Fibroblast of villous mesenchyme (primary cell): ENCODE results near the gene PSORS1C2. TPM values are rescaled to one million over a fixed set of nuclear protein-coding genes. Genes with fewer than 3 reads are reported as not detected.

ENCODE experiments used
- DNase-seq: peaks from one replicate; pipeline ENCODE4 v3.0.0-alpha.2; 2010; ENCODE audit warnings: low read depth
- H3K4me3 ChIP-seq: 2 replicates; pipeline ENCODE4 v1.5.1; 2011; ENCODE audit warnings: low read depth, mild to moderate bottlenecking, low read length
- total RNA-seq: library from RNA; depleted of rRNA; stranded (reverse); fragments of >200 nt; gene quantifications from 2 replicates; pipeline ENCODE4 v1.2.3, GENCODE V29; 2012
- TF ChIP-seq, protein P1 (sequence below): IDR thresholded peaks from 2 replicates; pipeline ENCODE4 v1.5.1; 2012; ENCODE audit warnings: low read depth, mild to moderate bottlenecking, low read length; ENCODE audit not compliant: insufficient read depth

PSORS1C2 gene
- total RNA-seq, 1 donor: not detected

DNA sequence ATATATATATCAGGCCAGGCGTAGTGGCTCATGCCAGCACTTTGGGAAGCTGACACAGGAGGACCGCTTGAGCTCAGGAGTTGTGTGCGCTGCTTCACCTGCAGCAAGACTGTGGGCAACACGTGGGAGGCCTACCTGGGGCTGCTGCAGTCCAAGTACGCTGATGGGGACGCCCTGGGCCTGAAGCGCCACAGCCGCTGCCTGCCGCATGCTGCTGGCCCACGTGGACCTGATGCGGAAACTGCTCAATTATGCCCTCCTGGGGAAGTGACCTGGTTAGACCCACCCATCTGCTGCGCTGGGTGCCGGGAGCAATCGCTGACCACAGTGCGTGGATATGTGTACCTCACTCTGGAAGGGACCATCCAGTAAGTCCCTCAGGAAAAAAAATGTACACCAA, 1.8 kb upstream of the PSORS1C2 start:
- no peak overlapping the region for H3K4me3 ChIP-seq
- DNase-seq: no peak
- TF ChIP-seq, protein P1, sequence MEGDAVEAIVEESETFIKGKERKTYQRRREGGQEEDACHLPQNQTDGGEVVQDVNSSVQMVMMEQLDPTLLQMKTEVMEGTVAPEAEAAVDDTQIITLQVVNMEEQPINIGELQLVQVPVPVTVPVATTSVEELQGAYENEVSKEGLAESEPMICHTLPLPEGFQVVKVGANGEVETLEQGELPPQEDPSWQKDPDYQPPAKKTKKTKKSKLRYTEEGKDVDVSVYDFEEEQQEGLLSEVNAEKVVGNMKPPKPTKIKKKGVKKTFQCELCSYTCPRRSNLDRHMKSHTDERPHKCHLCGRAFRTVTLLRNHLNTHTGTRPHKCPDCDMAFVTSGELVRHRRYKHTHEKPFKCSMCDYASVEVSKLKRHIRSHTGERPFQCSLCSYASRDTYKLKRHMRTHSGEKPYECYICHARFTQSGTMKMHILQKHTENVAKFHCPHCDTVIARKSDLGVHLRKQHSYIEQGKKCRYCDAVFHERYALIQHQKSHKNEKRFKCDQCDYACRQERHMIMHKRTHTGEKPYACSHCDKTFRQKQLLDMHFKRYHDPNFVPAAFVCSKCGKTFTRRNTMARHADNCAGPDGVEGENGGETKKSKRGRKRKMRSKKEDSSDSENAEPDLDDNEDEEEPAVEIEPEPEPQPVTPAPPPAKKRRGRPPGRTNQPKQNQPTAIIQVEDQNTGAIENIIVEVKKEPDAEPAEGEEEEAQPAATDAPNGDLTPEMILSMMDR: no peak

DNA sequence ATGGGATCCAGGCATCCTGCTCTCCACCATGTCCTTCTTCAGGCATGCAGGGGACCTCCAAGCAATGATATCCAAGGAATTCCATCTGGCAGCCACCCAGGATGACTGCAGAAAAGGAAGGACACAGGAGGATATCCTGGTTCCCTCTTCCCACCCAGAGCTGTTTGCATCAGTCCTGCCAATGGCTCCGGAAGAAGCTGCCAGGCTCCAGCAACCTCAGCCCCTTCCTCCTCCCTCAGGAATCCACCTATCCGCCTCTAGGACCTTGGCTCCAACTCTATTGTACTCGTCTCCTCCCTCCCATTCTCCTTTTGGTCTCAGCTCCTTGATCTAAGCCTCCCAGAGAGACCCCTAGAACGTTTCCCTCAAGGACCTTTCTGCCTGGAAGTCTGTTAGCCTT, 733 bp upstream of the PSORS1C2 start:
- no peak overlapping the region for H3K4me3 ChIP-seq
- TF ChIP-seq, protein P1: no peak
- DNase-seq: no peak

DNA sequence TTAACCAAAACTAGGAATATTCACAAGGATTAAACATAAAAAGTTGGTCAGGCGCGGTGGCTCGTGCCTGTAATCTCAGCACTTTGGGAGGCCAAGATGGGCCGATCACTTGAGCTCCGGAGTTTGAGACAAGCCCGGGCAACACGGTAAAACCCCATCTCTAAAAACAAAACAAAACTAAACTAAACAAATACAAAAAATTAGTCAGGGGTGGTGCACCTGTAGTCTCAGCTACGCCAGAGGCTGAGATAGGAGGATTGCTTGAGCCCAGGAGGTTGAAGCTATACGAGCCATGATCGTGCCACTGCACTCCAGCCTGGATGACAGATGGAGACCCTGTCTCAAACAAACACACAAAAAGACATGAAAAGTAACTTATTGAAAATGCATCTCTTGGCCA, 3.2 kb downstream of the PSORS1C2 start:
- DNase-seq: no peak
- TF ChIP-seq, protein P1: no peak
- H3K4me3 ChIP-seq: no peak overlapping the region

DNA sequence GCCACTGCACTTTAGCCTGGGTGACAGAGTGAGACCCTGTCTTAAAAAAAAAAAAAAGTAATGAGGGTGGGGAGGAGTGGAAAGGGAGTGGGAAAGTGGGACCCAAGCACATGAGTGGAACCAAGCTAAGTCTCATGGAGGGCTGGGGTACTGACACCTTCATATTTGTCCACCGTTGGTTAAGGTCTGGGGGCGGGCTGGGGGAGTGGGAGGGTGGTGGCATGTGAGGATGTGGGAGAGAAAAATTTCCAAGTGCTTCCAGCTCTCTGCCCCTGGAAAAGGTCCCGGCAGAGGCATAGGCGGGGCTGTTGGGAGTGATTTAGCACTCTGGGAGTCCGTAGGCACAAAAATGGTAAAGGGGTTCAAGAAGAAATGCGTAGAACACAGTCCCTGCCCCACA, 6.1 kb downstream of the PSORS1C2 start:
- DNase-seq: no peak
- no peak overlapping the region for H3K4me3 ChIP-seq
- TF ChIP-seq, protein P1: no peak

- TF ChIP-seq, protein P1: no peak
- DNase-seq: no peak
- no peak overlapping the region for H3K4me3 ChIP-seq
Measured at GRCh38 chr6:31131595-31131994, 7.3 kb downstream of the PSORS1C2 start.

GRCh38 chr6:31130751-31131150, 8.1 kb downstream of the PSORS1C2 start:
- DNase-seq: no peak
- H3K4me3 ChIP-seq: no peak overlapping the region
- TF ChIP-seq, protein P1: no peak

- no peak for DNase-seq
- H3K4me3 ChIP-seq: no peak overlapping the region
- TF ChIP-seq, protein P1: no peak
Measured at GRCh38 chr6:31129130-31129529, 9.7 kb downstream of the PSORS1C2 start.
